GM12801 (cell line): ENCODE measurements around the gene TMEM131L.

ENCODE experiments used
- TF ChIP-seq, protein P1 (sequence below): IDR thresholded peaks from one replicate; pipeline ENCODE4 v1.5.1; 2011; ENCODE audit warnings: control low read depth; ENCODE audit not compliant: insufficient read length; ENCODE audit errors: extremely low read depth

TMEM131L gene

DNA sequence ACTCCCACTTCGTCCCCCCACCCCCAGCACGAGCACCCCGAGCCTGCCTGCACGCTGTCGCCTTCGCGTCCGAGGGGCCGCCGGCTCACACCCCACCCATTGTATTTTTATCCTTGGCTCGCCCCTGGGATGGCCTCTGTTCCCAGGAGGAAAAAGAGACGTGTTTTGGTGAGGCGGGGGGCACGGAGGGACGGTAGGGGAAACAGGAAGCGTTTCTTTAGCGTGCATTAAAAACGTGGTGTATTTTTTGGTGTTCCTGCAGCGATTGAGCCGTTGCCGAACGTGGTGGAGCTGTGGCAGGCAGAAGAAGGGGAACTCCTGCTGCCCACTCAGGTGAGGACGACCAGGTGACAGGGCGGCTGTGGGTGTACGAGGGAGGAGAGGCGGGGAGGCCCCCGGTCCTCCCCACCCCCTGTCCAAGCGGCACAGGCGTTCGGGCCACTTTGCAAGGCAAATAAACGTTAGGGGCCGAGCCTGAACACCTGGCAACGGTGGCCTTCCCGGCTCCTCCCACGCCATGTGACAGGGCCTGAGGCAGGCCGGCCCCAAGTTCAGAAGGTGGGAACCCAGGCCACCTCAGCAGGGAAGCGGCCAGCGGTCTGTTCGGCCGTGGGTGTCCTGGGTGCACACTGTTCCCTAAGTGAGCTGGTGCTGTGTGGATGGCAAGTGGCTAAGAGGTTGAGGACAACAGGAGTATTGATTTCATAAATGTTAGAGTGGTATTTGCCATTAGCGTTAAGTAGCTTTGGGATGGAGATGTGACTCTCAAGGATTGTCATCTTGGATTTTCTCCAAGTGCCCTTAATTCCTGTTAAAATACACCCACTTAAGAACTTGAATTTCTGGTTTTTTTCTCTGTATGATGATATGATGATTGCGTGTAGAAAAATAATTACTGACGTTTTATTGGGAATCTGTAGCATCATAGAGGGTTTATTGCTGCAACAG, 1.1 kb downstream of the TMEM131L start:
- TF ChIP-seq, protein P1, sequence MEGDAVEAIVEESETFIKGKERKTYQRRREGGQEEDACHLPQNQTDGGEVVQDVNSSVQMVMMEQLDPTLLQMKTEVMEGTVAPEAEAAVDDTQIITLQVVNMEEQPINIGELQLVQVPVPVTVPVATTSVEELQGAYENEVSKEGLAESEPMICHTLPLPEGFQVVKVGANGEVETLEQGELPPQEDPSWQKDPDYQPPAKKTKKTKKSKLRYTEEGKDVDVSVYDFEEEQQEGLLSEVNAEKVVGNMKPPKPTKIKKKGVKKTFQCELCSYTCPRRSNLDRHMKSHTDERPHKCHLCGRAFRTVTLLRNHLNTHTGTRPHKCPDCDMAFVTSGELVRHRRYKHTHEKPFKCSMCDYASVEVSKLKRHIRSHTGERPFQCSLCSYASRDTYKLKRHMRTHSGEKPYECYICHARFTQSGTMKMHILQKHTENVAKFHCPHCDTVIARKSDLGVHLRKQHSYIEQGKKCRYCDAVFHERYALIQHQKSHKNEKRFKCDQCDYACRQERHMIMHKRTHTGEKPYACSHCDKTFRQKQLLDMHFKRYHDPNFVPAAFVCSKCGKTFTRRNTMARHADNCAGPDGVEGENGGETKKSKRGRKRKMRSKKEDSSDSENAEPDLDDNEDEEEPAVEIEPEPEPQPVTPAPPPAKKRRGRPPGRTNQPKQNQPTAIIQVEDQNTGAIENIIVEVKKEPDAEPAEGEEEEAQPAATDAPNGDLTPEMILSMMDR: no peak

DNA sequence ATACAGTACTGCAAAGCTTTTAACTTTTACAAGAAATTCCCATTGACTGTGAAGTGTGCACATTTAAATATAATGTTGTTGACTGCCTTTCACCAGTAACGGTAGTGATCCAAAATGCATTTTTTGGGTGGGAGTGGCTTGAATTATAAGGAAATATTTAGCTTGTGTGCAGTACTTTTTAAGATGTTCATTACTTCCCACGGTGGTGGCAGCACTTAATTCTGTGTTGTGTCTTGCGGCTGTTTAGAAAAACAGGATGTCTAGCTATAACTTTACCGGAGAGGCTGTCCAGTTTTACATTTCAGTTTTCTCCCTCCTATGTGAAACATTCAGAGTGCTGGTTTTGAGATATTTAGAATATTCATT, 1.7 kb downstream of the TMEM131L start:
- TF ChIP-seq, protein P1: no peak

- TF ChIP-seq, protein P1: no peak
Observed at GRCh38 chr4:153468587-153468986, 2.4 kb downstream of the TMEM131L start.

DNA sequence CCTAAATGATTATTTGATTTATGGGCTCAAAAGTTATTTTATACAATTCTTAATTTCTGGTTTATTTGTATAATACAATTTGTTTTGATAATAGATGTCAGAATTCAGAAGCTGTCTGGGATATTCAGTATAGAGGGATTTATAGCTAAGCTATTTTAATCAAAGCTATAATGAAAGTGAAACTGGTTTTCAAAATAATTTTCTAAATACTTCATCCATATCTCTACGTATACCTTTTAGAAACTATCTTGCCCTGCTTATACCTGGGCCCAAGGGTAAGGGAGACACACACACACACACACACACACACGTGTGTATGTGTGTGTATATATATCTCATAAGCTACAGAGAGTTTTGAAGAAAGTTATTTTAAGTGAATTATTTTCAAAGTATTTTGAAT, 2.9 kb downstream of the TMEM131L start:
- TF ChIP-seq, protein P1: no peak

- TF ChIP-seq, protein P1: no peak
Observed at GRCh38 chr4:153471698-153472093, 5.5 kb downstream of the TMEM131L start.

GRCh38 chr4:153472122-153473037, 6.2 kb downstream of the TMEM131L start:
- TF ChIP-seq, protein P1: no peak

DNA sequence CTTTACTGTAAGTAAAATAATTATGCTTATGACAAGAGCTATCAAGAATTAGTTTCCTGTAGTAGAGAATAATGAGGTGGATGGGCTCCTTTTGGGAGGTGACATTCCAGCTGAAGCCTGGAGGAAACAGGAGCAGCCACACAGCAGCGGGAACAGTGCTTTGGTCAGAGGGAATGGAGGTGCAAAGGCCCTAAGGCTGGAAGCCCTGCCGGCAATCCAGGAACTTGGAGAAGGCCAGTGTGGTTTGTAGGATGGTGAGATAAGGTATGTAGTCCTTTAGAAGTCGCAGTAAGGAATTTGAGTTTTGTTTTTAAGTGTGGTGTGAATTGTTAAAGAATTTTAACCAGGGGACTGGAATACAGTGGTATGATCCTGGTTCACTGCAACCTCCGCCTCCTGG, 8.1 kb downstream of the TMEM131L start:
- TF ChIP-seq, protein P1: no peak
